ENCODE results near the gene HPSE2. TPM values are rescaled to one million over a fixed set of nuclear protein-coding genes. Genes with fewer than 3 reads are reported as not detected.
"Not testable (repeated sequence)": the region's sequence is repeated elsewhere in the genome, so short reads cannot be mapped to it uniquely, and the experiment has no call there.

The HPSE2 gene
- total RNA-seq, 1 donor from 2014 or later = not detected

- H3K27me3 ChIP-seq (ENCODE audit: low read depth) = no peaks in the 10 kb centered on the region
- intact Hi-C loops (cut with micrococcal nuclease) = no loop called here
- no peak for TF ChIP-seq CTCF (IDR thresholded peaks at IDR 0.05; ENCODE audit: borderline replicate concordance)
- no peak for DNase-seq
- no peaks in the 10 kb centered on the region for H3K4me1 ChIP-seq
- H3K27ac ChIP-seq (replicated peaks) = no peak overlapping the region
- H3K36me3 ChIP-seq = no peaks in the 10 kb centered on the region
- H3K9me3 ChIP-seq (replicated peaks) = peaks cover 7% of the 10 kb centered on the region
- no peak overlapping the region for H3K4me3 ChIP-seq
Observed at GRCh38 chr10:98994030-98994429, 241.6 kb downstream of the HPSE2 start.

- H3K36me3 ChIP-seq; intact Hi-C loops (cut with micrococcal nuclease); H3K4me1 ChIP-seq; DNase-seq; H3K9me3 ChIP-seq (replicated peaks); H3K4me3 ChIP-seq; H3K27ac ChIP-seq (replicated peaks); H3K27me3 ChIP-seq (ENCODE audit: low read depth): not testable (repeated sequence)
Observed at GRCh38 chr10:98983751-98984150, 251.9 kb downstream of the HPSE2 start.

- no peak for DNase-seq
- intact Hi-C loops (cut with micrococcal nuclease) = no loop called here
- Histone ChIP-seq H3K4me3 (no peak overlapping the region), H3K27me3 (ENCODE audit: low read depth) (no peaks in the 10 kb centered on the region), H3K9me3 (replicated peaks) (peaks cover 13% of the 10 kb centered on the region), H3K27ac (replicated peaks) (no peak overlapping the region), H3K36me3 (no peaks in the 10 kb centered on the region), H3K4me1 (no peaks in the 10 kb centered on the region)
- no peak for TF ChIP-seq CTCF (IDR thresholded peaks at IDR 0.05; ENCODE audit: borderline replicate concordance)
Observed at GRCh38 chr10:98980353-98980752, 255.3 kb downstream of the HPSE2 start.

GRCh38 chr10:98971464-98971863 lies 264.2 kb downstream of the HPSE2 start:
- DNase-seq = no peak
- no peak overlapping the region for H3K27ac ChIP-seq (replicated peaks)
- intact Hi-C loops (cut with micrococcal nuclease) = no loop called here
- no peaks in the 10 kb centered on the region for H3K27me3 ChIP-seq (ENCODE audit: low read depth)
- H3K36me3 ChIP-seq = no peaks in the 10 kb centered on the region
- no peak for TF ChIP-seq CTCF (IDR thresholded peaks at IDR 0.05; ENCODE audit: borderline replicate concordance)
- H3K9me3 ChIP-seq (replicated peaks) = peaks cover 3% of the 10 kb centered on the region
- H3K4me3 ChIP-seq = no peak overlapping the region
- H3K4me1 ChIP-seq = no peaks in the 10 kb centered on the region

GRCh38 chr10:98967601-98968000 lies 268.1 kb downstream of the HPSE2 start:
- no peak for DNase-seq
- no peak overlapping the region for H3K27ac ChIP-seq (replicated peaks)

GRCh38 chr10:98963608-98964007 lies 272.0 kb downstream of the HPSE2 start:
- no peak for TF ChIP-seq CTCF (IDR thresholded peaks at IDR 0.05; ENCODE audit: borderline replicate concordance)
- Histone ChIP-seq H3K4me3 (no peak overlapping the region), H3K27ac (replicated peaks) (no peak overlapping the region), H3K27me3 (ENCODE audit: low read depth) (no peaks in the 10 kb centered on the region), H3K4me1 (no peaks in the 10 kb centered on the region), H3K9me3 (replicated peaks) (no peaks in the 10 kb centered on the region), H3K36me3 (no peaks in the 10 kb centered on the region)
- DNase-seq = no peak
- intact Hi-C loops (cut with micrococcal nuclease) = no loop called here

More at GRCh38 chr10:98967601-98968000, 268.1 kb downstream of the HPSE2 start:
- TF ChIP-seq CTCF (IDR thresholded peaks at IDR 0.05; ENCODE audit: borderline replicate concordance) = no peak
- Histone ChIP-seq H3K9me3 (replicated peaks) (no peaks in the 10 kb centered on the region), H3K27me3 (ENCODE audit: low read depth) (no peaks in the 10 kb centered on the region), H3K4me1 (no peaks in the 10 kb centered on the region), H3K36me3 (no peaks in the 10 kb centered on the region), H3K4me3 (no peak overlapping the region)
- intact Hi-C loops (cut with micrococcal nuclease) = no loop called here
